Mucosa of rectum (tissue), 2 donors: ENCODE measurements around the gene TRIM61.
"Not testable (repeated sequence)": the region's sequence is repeated elsewhere in the genome, so short reads cannot be mapped to it uniquely, and the experiment has no call there.

Experiments
- H3K27ac ChIP-seq, 2 donors: one replicate each; pipeline ENCODE4 v1.7.0; 2013; ENCODE audit warnings: inconsistent platforms in 2 of 2, low read depth in 2 of 2, low read length in 2 of 2
- H3K27me3 ChIP-seq, 2 donors: one replicate each; pipeline ENCODE4 v1.7.0; 2013; ENCODE audit warnings: low read length in 2 of 2; ENCODE audit not compliant: control insufficient read depth in 2 of 2, insufficient read depth in 2 of 2
- H3K36me3 ChIP-seq, 2 donors: one replicate each; pipeline ENCODE4 v1.7.0; 2013; ENCODE audit warnings: low read length in 2 of 2; ENCODE audit not compliant: control insufficient read depth in 2 of 2, insufficient read depth in 2 of 2
- H3K4me1 ChIP-seq, 2 donors: one replicate each; pipeline ENCODE4 v1.7.0; 2013; ENCODE audit warnings: low read length in 2 of 2, mild to moderate bottlenecking in 1 of 2; ENCODE audit not compliant: control insufficient read depth in 2 of 2, insufficient read depth in 2 of 2
- H3K4me3 ChIP-seq, 2 donors: one replicate each; pipeline ENCODE4 v1.7.0; 2013; ENCODE audit warnings: low read length in 2 of 2
- H3K9ac ChIP-seq, 2 donors: one replicate each; pipeline ENCODE4 v1.7.0; 2013; ENCODE audit warnings: low read length in 2 of 2, low read depth in 1 of 2, mild to moderate bottlenecking in 1 of 2
- H3K9me3 ChIP-seq, 2 donors: one replicate each; pipeline ENCODE4 v1.7.0; 2013; ENCODE audit warnings: low read length in 2 of 2; ENCODE audit not compliant: control insufficient read depth in 2 of 2
- donor health status: healthy.
- donor health status: Normal muscosa, but diverticular disease.

TRIM61 gene

GRCh38 chr4:164959421-164959820, 18.0 kb downstream of the TRIM61 start:
- H3K4me3 ChIP-seq, H3K9me3 ChIP-seq, H3K9ac ChIP-seq, H3K4me1 ChIP-seq, H3K27ac ChIP-seq, H3K27me3 ChIP-seq, H3K36me3 ChIP-seq: not testable (repeated sequence)

- no peaks in the 10 kb centered on the region for H3K36me3 ChIP-seq
- H3K27ac ChIP-seq: no peak overlapping the region
- H3K4me1 ChIP-seq: peaks cover 4 to 6% of the 10 kb centered on the region in 2 donors
- H3K27me3 ChIP-seq: no peaks in the 10 kb centered on the region
- H3K9ac ChIP-seq: peak overlapping the region; percentile 36 to 65
- peak overlapping the region; percentile 85 to 92 for H3K4me3 ChIP-seq
- H3K9me3 ChIP-seq: no peaks in the 10 kb centered on the region
Measured at GRCh38 chr4:164956766-164957643, 20.5 kb downstream of the TRIM61 start.

DNA sequence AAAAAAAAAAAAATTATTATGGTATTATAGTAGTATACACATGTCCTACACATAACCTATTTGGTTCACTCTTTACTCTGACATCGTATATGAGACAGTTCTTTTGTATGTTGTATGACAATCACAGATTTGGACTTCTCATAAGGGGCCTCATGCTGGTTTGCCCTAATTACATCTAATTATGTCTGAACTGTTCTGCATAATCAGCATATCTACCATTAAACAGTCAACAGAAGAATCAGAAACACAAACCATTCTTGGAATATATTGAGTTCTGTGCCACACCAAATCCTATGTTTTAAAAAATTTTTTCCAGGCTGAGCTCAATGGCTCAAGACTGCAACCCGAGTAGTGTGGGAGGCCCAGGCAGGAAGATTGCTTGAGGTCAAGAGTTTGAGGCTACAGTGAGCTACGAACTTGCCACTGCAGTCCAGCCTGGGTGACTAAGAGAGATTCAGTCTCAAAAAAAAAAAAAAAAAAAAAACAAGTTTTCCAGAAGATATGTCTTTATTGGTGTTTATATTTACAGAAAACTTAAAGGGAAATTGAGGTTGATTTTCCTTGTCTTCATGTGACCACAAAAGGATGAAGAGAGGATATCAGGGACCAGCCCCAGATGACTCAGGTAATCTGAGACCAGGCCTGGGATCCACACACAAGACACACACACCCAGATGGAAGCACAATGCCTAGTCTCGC, 22.2 kb downstream of the TRIM61 start:
- Histone ChIP-seq H3K4me3 (no peak overlapping the region), H3K9ac (no peak overlapping the region), H3K27ac (no peak overlapping the region), H3K36me3 (no peaks in the 10 kb centered on the region), H3K9me3 (no peaks in the 10 kb centered on the region), H3K4me1 (peaks cover 4 to 6% of the 10 kb centered on the region in 2 donors), H3K27me3 (peaks cover 0 to 2% of the 10 kb centered on the region in 2 donors)

DNA sequence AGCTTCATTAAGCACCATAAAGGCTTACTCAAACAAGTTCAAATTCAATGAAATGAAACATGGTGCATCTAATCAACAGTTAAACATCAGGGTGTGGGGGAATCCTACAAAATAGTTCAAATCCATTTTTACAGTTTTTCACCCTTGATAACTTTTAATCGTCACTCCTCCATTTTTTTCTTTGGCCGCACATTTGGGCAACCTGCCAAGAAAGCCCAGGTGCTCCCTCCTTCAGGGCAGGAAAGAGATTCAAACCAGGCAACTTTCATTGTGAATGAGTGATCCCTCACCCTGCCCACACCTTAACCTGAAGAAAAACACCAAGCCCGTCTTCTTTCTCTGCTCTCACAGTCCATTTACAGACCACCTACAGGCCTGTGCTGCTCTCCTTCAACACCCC, 24.9 kb downstream of the TRIM61 start:
- peaks cover 4 to 6% of the 10 kb centered on the region in 2 donors for H3K4me1 ChIP-seq
- peaks cover 3 to 4% of the 10 kb centered on the region in 2 donors for H3K27me3 ChIP-seq
- H3K36me3 ChIP-seq: no peaks in the 10 kb centered on the region
- H3K4me3 ChIP-seq: no peak overlapping the region
- no peaks in the 10 kb centered on the region for H3K9me3 ChIP-seq
- no peak overlapping the region for H3K27ac ChIP-seq
- no peak overlapping the region for H3K9ac ChIP-seq

DNA sequence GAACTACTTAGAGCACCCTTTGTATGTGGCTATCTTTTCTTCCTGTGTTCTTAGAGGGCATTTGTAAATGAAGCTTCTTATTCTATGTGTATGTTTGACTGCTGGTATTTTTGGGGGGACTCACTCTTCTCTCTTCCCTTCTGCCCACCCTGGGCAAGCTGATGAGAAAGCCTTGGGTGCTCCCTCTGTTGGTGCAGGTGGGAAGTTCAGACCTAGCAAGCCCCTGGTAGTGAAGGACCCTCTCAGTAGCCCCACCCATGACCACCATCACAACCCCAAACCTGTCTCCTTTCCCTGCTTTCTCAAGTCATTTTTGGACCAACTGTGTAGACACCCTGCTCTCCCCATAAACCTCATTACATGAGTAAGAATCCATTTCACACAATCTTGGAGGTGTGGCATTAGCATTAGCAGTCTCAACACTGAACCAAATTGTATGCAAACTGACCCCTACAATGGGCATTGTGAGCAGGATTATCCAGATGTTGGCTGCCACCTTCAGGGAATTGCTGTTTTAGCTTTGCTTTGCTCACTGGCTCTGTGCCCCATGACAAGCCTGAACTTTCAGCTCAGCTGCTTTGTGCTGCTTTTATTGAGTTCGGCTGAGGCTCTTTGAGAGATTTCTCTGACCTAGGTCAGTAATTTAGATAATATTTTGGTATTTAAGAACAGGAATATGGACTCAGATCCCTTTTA, 27.9 kb downstream of the TRIM61 start:
- peaks cover 3 to 4% of the 10 kb centered on the region in 2 donors for H3K27me3 ChIP-seq
- H3K9me3 ChIP-seq: no peaks in the 10 kb centered on the region
- no peaks in the 10 kb centered on the region for H3K36me3 ChIP-seq
- H3K4me3 ChIP-seq: no peak overlapping the region
- H3K9ac ChIP-seq: no peak overlapping the region
- no peaks in the 10 kb centered on the region for H3K4me1 ChIP-seq
- no peak overlapping the region for H3K27ac ChIP-seq

GRCh38 chr4:164948975-164949374, 28.5 kb downstream of the TRIM61 start:
- Histone ChIP-seq H3K27ac (no peak overlapping the region), H3K27me3 (peaks cover 3 to 4% of the 10 kb centered on the region in 2 donors), H3K9ac (no peak overlapping the region), H3K9me3 (no peaks in the 10 kb centered on the region), H3K4me3 (no peak overlapping the region), H3K36me3 (no peaks in the 10 kb centered on the region), H3K4me1 (no peaks in the 10 kb centered on the region)

- not testable (repeated sequence) for H3K27me3 ChIP-seq, H3K9me3 ChIP-seq, H3K4me1 ChIP-seq, H3K9ac ChIP-seq, H3K36me3 ChIP-seq, H3K4me3 ChIP-seq, H3K27ac ChIP-seq
Measured at GRCh38 chr4:164948006-164948405, 29.5 kb downstream of the TRIM61 start.

- no peaks in the 10 kb centered on the region for H3K4me1 ChIP-seq
Measured at GRCh38 chr4:164946810-164947209, 30.6 kb downstream of the TRIM61 start.

GRCh38 chr4:164945146-164945545, 32.3 kb downstream of the TRIM61 start:
- Histone ChIP-seq H3K4me1 (no peaks in the 10 kb centered on the region), H3K9me3 (no peaks in the 10 kb centered on the region), H3K4me3 (no peak overlapping the region), H3K27ac (no peak overlapping the region), H3K9ac (no peak overlapping the region), H3K27me3 (peaks cover 2 to 3% of the 10 kb centered on the region in 2 donors), H3K36me3 (no peaks in the 10 kb centered on the region)

More at GRCh38 chr4:164946810-164947209, 30.6 kb downstream of the TRIM61 start:
- Histone ChIP-seq H3K9me3 (no peaks in the 10 kb centered on the region), H3K36me3 (no peaks in the 10 kb centered on the region), H3K27ac (no peak overlapping the region), H3K27me3 (peaks cover 3 to 4% of the 10 kb centered on the region in 2 donors), H3K9ac (no peak overlapping the region), H3K4me3 (no peak overlapping the region)

GRCh38 chr4:164943192-164943591, 34.3 kb downstream of the TRIM61 start:
- no peak overlapping the region for H3K9ac ChIP-seq
- no peaks in the 10 kb centered on the region for H3K4me1 ChIP-seq
- no peaks in the 10 kb centered on the region for H3K36me3 ChIP-seq
- H3K27me3 ChIP-seq: peaks cover 0 to 2% of the 10 kb centered on the region in 2 donors
- H3K4me3 ChIP-seq: no peak overlapping the region
- no peak overlapping the region for H3K27ac ChIP-seq
- no peaks in the 10 kb centered on the region for H3K9me3 ChIP-seq
